Loucy (cell line): ENCODE measurements around the gene MRAP.

Experiments used
- CTCF ChIP-seq: fragments of 200-600 bp; sonication (generic); conservative IDR thresholded peaks from 2 replicates; pipeline ENCODE4 v1.5.1; 2014; ENCODE audit warnings: mild to moderate bottlenecking, antibody characterized with exemption, low read length
- EZH2phosphoT487 ChIP-seq: fragments of 200-600 bp; IDR thresholded peaks from 2 replicates; pipeline ENCODE4 v1.6.1; 2018; ENCODE audit warnings: antibody characterized with exemption, mild to moderate bottlenecking, moderate library complexity, borderline replicate concordance

GRCh38 chr21:32320726-32321125 is 22.1 kb downstream of the MRAP start:
- no peak for TF ChIP-seq CTCF
- TF ChIP-seq EZH2phosphoT487: no peak
